ENCODE measurements around the gene PUS10.
"Not testable (repeated sequence)": the region's sequence is repeated elsewhere in the genome, so short reads cannot be mapped to it uniquely, and the experiment has no call there.

The PUS10 gene

GRCh38 chr2:60926741-60927552, 91.1 kb downstream of the PUS10 start:
- no peak for DNase-seq

- DNase-seq = no peak
Observed at GRCh38 chr2:60925994-60926740, 91.9 kb downstream of the PUS10 start.

- DNase-seq = no peak
Observed at GRCh38 chr2:60907329-60907728, 110.7 kb downstream of the PUS10 start.

- no peak for DNase-seq
Observed at GRCh38 chr2:60906395-60906794, 111.7 kb downstream of the PUS10 start.

GRCh38 chr2:60905867-60906266, 112.2 kb downstream of the PUS10 start:
- DNase-seq = not testable (repeated sequence)

- DNase-seq = not testable (repeated sequence)
Observed at GRCh38 chr2:60901296-60901695, 116.8 kb downstream of the PUS10 start.

- DNase-seq = no peak
Observed at GRCh38 chr2:60899892-60900249, 118.2 kb downstream of the PUS10 start.

- DNase-seq = no peak
Observed at GRCh38 chr2:60899230-60899891, 118.7 kb downstream of the PUS10 start.

GRCh38 chr2:60898567-60898966, 119.5 kb downstream of the PUS10 start:
- DNase-seq = no peak

All from NCI-H1436 treated with DMSO at 0.1 percent for 48 hours (cell line).